Stimulated activated CD4-positive, alpha-beta T cell treated with anti-CD3 and anti-CD28 coated beads, Interleukin-2, amount 100 ng/mL, for 4 hours (primary cell): ENCODE data around the gene MYO6.

Source experiments
- DNase-seq: peaks from one replicate; pipeline ENCODE4 v3.0.0-alpha.2; 2020; ENCODE audit warnings: low read depth

The MYO6 gene

DNA sequence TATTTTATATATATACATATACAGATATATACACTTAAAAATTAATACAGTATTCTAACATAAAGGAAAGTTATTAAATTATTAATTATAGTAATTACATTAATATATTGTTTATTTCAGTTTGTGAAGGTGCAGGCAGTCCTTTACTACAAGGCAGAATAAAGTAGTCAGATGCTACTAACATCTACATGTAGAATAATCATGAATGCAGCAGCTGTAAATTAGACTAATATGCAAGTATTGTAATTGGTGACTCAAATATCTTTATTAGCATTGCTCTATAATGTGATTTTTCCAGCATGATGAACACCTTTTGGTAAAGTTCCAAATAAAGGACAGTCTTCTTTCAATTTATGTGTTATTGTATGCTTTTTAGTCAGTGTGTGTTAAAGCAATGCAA lies 17.3 kb downstream of the MYO6 start:
- no peak for DNase-seq

DNA sequence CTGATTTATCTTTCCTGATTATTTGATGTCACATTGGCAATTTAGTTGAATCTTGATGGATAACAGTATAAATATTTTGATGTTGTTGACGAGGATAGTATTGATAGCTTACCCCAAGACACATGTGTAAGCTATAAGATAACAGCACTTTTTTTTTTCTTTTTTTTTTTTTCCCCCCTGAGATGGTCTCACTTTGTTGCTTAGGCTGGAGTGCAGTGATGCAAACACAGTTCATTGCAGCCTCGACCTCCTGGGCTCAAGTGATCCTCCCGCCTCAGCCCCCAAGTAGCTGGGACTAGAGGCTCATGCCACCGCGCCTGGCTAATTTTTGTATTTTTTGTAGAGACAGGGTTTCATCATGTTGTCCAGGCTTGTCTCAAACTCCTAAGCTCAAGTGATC lies 21.8 kb downstream of the MYO6 start:
- DNase-seq: no peak

- DNase-seq: no peak
Observed at GRCh38 chr6:75775219-75775618, 26.2 kb downstream of the MYO6 start.

- no peak for DNase-seq
Observed at GRCh38 chr6:75776461-75776860, 27.4 kb downstream of the MYO6 start.

GRCh38 chr6:75778757-75779156 lies 29.7 kb downstream of the MYO6 start:
- DNase-seq: no peak

DNA sequence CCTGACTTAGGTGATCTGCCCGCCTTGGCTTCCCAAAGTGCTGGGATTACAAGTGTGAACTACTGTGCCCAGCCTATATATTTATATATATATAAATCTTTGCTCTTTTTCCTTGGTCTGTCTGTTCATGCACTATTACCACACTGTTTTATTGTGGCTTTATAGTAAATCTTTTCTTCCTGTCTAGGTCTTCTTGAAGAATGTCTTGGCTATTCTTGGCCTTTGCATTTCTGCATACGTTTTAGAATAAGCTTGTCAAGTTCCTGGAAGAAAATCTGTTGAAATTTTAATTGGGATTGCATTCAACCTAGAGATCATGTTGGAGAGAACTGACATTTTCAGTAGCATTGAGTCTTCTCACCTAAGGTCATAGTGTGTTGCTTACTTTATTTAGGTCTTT lies 37.1 kb downstream of the MYO6 start:
- DNase-seq: no peak

DNA sequence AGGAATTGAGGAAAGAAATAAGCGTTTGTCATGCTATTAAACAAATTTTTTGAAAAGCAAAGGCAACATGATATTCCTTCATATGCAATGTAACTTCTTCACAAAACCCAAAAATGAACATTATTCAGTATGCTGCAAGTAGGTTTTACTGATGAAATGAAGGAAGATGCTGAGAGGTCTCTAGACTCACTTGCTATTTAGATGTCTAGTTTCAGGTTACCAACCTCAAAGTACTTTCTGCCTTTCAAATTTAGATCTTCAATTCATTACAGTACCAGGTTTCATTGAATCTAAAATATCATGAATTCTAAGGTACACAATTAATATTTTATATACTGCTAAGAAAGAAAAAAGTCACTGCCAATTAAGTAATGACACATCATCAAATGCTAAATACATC lies 39.9 kb downstream of the MYO6 start:
- DNase-seq: no peak

DNA sequence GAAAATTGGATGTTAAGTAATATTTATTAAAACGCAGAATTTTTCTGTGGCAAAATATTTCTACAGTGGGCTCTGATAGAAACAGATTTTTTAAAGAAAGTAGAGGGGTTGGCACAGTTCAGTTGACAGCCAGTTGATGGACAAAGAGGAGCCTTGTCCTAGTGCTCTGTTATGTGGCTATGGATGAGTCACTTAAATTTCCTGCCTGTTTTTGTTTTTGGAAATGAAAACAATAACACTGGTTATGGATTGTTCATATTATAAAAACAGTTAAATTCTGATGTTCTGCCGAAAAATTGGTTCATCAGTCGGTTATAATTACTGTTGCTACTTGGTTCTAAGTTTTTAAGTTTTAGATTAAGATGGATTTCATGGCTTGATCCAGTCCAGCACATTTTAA lies 42.8 kb downstream of the MYO6 start:
- DNase-seq: no peak

DNA sequence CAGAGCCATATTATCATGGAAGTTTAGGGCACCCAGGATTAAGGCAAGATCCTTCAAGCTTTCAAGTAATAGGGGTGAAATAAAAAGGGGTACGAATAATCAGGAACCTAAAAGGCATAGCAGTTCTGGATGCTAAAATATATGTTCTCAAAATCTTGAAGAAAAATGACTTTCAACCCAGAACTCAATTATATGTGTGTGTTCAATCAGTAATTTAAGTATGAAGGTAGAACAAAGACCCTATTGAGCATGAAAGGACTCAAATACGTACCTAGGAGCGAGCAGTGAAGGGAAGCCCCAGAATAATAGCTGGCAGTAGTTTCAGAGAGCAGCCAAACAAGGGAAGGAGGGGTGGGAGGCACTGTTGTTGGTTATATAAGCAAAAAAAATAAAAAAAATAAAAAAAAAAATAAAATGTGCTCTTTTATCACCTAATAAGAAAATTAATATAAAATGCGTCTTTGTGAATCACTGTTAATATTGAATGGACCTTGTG lies 45.4 kb downstream of the MYO6 start:
- no peak for DNase-seq

GRCh38 chr6:75794954-75795739 lies 46.1 kb downstream of the MYO6 start:
- no peak for DNase-seq

DNA sequence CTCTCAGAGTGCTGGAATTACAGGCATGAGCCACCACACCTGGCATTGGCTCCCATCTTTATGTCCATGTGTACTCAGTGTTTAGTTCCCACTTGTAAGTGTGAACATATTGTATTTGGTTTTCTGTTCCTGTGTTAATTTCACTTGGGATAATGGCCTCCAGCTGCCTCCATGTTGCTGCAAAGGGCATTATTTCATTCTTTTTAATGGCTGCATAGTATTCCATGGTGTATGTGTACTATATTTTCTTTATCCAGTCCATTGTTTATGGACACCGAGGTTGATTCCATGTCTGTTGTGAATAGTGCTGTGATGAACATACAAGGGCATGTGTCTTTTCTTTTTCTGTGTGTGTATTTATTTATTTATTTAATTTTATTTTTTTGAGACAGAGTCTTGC lies 47.7 kb downstream of the MYO6 start:
- DNase-seq: no peak

- DNase-seq: no peak
Observed at GRCh38 chr6:75800133-75800532, 51.1 kb downstream of the MYO6 start.

- no peak for DNase-seq
Observed at GRCh38 chr6:75800708-75801505, 51.9 kb downstream of the MYO6 start.

DNA sequence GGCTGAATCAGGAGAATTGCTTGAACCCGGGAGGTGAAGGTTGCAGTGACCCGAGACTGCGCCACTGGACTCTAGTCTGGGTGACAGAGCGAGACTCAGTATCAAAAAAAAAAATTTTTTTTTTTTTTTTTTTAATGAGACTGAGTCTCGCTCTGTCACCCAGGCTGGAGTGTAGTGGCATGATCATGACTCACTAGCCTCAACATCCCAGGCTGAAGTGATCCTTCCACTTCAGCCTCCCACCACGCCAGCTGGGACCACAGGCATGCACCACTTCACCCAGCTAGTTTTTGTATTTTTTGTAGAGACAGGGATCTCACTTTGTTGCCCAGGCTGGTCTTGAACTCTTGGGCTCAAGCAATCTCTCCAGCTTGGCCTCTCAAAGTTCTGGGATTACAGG lies 53.3 kb downstream of the MYO6 start:
- no peak for DNase-seq

- no peak for DNase-seq
Observed at GRCh38 chr6:75808507-75808906, 59.5 kb downstream of the MYO6 start.

- no peak for DNase-seq
Observed at GRCh38 chr6:75812560-75812959, 63.5 kb downstream of the MYO6 start.

DNA sequence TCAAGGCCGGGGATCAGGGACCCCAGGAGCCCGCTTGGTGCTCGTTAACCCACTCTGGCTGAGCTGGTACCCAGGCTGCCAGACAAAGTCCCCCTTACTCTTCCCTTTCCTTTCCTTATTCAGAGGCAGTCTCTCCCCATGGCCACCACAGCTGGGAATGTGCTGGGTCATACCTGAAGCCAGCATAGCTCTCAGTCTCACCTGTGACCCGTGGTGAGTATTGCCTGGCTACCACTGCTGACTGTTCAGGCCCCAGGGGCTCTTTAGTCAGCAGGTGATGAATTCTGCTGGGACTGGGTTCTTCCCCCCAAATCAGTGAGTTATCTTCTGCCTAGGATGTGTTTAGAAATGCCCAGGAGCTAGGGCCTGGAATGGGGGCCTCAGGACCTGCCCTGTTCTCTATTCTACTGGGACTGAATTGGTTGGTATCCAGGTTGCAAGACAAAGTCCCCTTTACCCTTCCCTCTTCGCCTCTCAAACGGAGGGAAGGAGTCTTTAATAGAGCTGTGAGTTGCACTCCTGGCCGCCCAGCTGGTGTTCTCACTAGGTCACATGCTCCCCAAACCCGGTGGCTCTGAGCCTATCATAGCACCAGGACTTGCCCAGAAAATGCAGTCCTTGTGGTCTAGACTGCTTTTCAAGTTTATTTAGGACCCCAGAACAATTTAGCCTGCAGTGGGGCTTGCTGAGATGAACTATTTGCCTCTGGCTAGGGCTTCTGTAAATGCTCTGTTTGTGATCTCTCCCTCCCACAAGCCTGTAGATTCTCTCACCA lies 64.6 kb downstream of the MYO6 start:
- no peak for DNase-seq

DNA sequence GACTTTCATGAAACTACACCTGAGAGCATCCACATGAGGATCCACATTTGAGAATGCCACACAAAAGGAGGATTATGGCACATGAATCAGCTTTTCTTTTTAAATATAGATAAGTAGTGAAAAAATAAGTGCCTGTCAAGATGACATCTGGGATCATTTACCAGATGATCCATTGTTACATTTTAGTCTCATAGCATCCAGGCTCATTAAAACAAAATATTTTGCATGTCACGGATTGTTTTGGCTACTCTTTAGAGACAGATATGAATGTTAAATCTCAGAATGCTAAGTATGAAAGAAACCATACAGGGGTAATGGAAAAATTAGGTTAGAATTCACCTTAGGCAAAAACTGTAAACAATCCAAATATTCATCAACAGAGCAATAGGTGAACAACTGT lies 66.7 kb downstream of the MYO6 start:
- DNase-seq: no peak

DNA sequence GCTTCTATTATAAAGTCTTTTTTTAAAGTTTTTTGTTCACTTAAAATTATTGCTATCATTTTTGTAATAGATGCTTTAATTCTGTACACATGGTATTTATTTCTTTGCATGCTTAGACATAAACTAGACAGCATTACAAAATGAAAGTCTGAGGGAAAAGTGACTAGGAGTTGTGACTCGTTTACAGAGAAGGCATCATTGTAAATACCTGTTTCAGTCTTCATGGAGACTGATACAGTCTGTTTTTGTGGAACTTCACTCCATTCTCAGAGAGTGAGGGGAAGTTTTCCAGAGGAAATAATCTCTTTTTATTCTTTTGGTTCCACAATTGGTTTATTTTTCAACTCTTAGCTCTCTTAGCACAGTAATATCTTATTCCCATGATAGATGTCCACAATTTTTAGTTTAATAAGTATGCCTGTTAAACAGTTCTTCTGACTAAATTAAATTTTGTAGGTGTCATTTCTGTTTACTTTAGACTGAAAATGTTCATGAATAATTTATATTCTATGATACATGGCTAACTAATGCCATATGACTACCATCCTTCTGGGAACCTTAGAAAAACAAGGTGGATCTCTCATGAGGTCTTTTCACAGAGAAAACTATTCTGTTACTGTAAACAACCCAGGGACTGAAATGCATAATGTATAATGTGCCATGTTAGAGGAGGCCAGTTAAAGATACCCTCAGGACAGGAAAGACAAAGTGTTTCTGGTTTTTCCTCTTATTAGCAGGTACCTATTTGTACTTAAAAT lies 69.2 kb downstream of the MYO6 start:
- DNase-seq: no peak

- DNase-seq: no peak
Observed at GRCh38 chr6:75819776-75820487, 70.9 kb downstream of the MYO6 start.

DNA sequence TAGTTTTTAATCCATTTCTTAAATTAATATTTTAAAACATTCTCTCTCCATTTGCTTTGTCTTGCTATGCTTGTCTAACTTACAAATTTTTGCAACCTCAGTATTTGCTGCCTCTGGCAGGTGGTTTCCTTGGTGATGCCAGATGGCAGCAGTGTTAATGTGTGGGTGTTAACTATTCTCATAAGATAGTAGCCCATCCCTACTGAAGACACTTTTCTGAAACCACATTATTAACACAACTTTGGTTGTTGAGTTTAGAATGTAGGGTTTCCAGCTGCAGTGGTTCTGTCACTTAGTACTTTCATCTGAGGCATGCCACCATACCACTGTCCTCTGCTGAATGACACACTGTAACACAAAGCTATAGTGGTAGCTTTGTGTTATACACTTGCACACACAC lies 75.1 kb downstream of the MYO6 start:
- DNase-seq: no peak
